GM12873 (cell line): ENCODE measurements around the gene CTSE.
A peak's percentile ranks its signal among the peaks of the same experiment; 100 is the strongest.

Experiments used
- TF ChIP-seq, protein P1 (sequence below): IDR thresholded peaks from 2 replicates; pipeline ENCODE4 v1.5.1; 2012; ENCODE audit warnings: low read depth, mild to moderate bottlenecking, moderate library complexity, low read length, control low read depth; ENCODE audit not compliant: insufficient read depth; ENCODE audit errors: missing control alignments

Gene CTSE

DNA sequence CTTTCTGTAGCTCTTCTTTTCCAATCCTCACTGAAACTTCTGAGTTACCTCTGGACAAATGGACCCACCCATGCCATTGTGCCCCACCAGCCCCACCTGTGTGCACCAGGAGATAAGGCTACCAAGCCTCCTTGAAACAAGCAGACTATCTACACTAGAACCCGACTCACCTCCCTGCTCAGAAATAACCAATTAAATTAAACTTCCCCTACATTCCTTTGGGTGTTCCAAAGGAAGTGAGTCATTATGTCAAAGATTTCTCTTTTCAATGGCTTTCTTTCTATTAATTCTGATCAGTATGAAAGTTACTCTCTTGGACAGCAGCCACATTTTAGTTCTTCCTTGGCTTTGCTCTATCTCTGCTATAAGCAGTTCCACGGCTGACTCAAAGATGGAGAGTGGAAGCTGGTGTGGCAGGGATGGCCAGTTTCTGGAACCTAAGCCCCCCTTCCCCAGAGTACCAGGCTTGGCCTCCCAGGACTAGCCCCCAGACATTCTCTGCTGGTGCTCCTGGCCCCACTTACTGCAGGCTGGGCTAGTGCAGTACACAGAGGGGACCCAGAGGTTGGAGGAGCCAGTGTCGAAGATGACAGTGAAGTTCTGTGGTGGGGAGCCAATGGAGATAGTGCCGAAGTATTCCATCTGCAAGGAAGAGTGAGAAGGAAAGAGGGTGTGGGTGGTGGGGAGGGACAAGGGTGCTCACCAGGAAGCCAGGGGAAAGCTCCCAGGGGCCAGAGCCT lies 1.9 kb downstream of the CTSE start:
- TF ChIP-seq, protein P1, sequence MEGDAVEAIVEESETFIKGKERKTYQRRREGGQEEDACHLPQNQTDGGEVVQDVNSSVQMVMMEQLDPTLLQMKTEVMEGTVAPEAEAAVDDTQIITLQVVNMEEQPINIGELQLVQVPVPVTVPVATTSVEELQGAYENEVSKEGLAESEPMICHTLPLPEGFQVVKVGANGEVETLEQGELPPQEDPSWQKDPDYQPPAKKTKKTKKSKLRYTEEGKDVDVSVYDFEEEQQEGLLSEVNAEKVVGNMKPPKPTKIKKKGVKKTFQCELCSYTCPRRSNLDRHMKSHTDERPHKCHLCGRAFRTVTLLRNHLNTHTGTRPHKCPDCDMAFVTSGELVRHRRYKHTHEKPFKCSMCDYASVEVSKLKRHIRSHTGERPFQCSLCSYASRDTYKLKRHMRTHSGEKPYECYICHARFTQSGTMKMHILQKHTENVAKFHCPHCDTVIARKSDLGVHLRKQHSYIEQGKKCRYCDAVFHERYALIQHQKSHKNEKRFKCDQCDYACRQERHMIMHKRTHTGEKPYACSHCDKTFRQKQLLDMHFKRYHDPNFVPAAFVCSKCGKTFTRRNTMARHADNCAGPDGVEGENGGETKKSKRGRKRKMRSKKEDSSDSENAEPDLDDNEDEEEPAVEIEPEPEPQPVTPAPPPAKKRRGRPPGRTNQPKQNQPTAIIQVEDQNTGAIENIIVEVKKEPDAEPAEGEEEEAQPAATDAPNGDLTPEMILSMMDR: no peak

DNA sequence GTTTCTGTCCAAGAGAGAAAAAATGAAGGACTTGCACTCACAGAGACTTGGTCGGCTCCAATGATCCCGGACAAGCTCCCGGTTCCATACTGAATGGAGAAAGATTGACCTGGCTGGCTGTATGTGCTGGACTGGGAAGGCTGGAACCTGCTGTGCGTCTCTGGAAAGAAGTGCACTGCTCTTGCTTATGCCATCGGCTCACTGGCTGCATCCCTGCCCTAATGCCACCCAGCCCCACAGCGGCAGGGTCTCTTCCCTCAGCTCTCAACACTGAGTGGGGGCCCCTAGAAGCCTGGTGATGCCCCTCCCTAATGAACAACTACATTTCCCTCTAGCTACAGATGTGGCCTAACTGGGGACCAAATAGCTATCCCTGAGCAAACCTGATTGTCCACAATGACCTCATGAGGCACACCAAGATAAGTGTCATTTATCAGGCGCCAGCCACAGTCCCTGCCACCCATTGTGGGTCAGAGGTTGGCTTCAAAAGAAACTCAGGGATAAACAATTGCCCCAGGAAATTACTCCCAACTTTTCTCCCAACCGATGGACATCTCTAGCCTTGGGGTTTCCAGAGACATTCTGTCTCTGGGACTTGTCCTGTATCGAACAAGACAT lies 2.6 kb downstream of the CTSE start:
- TF ChIP-seq, protein P1: no peak

DNA sequence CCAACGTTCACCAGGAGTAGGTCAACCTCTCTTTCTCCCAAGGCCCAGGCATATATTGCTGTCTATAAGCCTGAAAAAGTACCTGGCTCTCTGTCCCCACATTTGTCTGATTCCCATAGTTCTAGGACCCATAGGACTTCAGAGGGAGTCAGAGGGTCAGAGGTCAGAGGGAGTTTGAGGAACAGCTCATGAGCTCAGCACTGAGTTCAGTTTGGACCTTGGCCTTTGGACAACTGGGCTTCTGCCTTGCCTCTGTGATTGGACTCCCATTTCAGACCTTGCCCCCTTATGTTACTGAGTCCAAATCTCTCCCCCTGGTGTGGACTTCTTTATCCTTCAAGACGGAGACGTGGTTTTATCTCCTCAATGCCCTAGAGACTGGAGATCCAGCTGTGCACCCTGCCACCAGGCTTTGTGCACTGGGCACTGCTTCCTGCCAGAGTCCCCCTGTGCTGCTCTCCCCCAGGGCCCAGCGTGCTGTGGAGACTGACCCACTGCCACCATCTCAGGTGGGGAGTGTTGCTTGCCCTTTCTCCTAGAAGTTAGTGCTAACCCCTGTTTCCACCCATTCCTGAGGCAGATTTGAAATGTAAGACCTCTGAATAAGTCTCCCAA lies 3.2 kb downstream of the CTSE start:
- TF ChIP-seq, protein P1: no peak

DNA sequence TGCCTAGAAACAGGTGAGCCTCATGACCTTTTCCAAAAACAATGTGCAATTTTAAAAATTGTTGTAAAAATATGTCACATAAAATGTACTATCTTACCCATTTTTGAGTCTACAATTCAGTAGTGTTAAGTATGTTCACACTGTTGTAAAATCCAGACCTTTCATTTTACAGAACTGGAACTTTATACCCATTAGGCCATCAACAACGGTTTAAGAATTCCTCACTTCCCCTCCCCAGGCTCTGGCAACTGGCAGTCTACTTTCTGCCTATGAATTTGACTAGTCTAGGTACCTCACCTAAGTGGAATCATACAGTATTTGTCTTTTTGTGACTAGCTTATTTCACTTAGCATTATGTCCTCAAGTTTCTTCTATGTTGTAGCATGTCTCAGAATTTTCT lies 8.6 kb downstream of the CTSE start:
- TF ChIP-seq, protein P1: no peak

DNA sequence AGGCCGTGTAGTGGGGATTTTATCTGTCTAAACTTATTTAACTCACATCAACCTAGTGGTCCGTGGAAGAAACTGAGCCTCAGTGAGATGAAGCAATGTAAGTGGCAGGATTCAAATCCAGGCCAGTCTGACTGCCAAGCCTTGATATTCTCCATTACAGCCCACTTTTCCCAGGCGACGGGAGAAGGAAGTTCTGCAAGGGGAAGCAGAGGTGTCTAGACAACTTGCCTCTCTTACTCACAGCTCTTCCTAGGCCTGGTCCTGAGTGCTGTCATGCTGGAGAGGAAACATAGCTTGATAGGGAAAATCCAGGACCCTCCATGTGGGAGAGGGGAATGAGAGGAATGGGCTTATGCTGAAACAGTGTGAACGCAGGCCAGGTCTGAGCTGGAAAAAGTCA lies 9.1 kb downstream of the CTSE start:
- TF ChIP-seq, protein P1: no peak

DNA sequence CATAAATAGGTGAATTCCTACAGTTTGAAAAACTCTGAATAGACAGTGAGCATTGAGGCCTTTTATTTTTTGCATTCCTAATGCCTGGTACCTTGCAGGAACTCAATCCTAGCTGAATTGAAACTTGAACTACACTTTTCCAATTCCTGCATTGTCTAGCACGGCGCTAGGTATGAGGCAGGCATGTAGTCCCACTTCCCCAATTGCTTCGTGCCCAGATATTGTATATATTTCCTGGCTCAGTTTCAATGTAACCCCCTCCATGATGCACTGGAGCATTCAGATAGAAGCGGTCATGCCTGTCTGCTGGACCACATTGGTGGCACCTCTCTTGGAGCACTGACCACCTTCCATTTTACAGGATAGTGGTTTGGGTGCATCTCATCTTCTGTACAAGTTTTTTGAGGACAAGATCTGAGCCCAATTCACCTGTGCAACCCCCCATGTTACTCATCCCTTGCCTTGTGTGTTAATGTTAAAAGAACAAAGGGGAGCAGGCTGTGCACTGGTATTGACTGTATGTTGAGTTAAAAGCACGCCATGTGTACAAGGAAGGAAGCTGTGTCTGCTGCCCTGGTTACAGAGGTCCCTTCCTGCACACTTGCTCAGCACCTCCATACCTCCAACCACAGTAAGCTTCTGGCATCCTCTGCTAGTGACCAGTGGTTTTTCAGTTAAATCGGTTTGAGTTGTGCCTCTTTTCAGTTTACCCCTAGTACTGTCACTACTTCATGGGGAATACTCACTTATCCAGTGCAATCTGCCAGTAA lies 10.5 kb downstream of the CTSE start:
- TF ChIP-seq, protein P1: no peak

DNA sequence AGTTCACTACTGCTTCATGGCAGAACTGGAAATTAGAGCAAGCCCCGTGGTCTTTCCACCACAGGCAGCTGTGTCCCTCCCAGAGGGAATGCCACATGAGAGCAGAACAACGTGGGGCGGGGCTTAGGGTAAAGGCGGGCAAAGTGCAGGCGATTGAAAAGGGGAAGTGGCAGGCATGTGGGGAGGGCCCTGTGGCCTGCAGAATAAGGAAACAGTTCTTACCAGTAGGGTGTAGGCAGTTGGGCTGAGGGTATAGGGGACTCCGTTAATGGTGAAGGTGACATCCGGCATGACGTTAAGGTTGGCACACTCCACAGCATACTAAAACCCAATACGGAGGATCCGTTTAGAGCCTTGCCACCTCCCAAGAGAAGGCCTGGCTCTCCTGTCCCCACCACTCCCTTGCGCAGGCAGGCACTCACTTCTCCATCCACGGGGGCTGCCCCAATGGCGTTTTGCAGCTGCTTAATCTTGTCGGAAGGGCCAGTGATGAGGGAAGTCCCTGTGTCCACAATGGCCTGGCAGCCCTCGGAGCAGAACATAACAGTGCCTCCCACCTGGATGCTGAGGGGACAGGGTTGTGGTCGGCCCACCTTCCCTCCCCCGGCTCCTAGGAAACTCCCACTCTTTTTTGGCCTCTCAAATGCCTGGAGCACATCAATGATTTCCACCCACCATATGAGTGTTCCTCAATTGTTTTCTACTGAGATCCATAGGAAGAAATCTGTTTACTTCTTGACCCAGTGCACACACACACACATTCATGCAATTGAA lies 11.4 kb downstream of the CTSE start:
- TF ChIP-seq, protein P1: peak; percentile 11
